Astrocyte (in vitro differentiated cells and primary cell): ENCODE results near the gene FOXK2. TPM values are rescaled to one million over a fixed set of nuclear protein-coding genes. Genes with fewer than 3 reads are reported as not detected.

ENCODE experiments used
- DNase-seq: peaks from one replicate; pipeline ENCODE4 v3.0.0-alpha.2; 2010; ENCODE audit warnings: low read depth
- FAIRE-seq: peaks from 2 replicates; lab custom pipeline; 2011; peaks lifted over from hg19 to GRCh38; lab: Jason Lieb, UNC
- H2AFZ ChIP-seq: 2 replicates; pipeline ENCODE4 v1.6.0; 2012; ENCODE audit warnings: low read depth, low read length, inconsistent platforms
- H3K27ac ChIP-seq: 2 replicates; pipeline ENCODE4 v1.5.1; 2011; ENCODE audit warnings: low read depth, low read length, inconsistent platforms
- H3K27me3 ChIP-seq: 2 replicates; pipeline ENCODE4 v1.6.0; 2011; ENCODE audit warnings: low read length, inconsistent platforms; ENCODE audit not compliant: insufficient read depth
- H3K36me3 ChIP-seq: 2 replicates; pipeline ENCODE4 v1.5.1; 2011; ENCODE audit warnings: low read length, inconsistent platforms; ENCODE audit not compliant: insufficient read depth
- H3K4me1 ChIP-seq: 2 replicates; pipeline ENCODE4 v1.5.1; 2011; ENCODE audit warnings: low read length, inconsistent platforms; ENCODE audit not compliant: insufficient read depth
- H3K4me2 ChIP-seq: 2 replicates; pipeline ENCODE4 v1.6.0; 2012; ENCODE audit warnings: low read length, inconsistent platforms
- H3K4me3 ChIP-seq: 2 replicates; pipeline ENCODE4 v1.5.1; 2011; ENCODE audit warnings: low read depth, mild to moderate bottlenecking, low read length, inconsistent platforms; ENCODE audit not compliant: insufficient read depth
- H3K79me2 ChIP-seq: 2 replicates; pipeline ENCODE4 v1.6.0; 2012; ENCODE audit warnings: mild to moderate bottlenecking, low read length, inconsistent platforms; ENCODE audit not compliant: insufficient read depth
- H3K9ac ChIP-seq: 2 replicates; pipeline ENCODE4 v1.6.0; 2012; ENCODE audit warnings: mild to moderate bottlenecking, low read length, inconsistent platforms
- H3K9me3 ChIP-seq: 2 replicates; pipeline ENCODE4 v1.5.1; 2012; ENCODE audit warnings: low read depth, mild to moderate bottlenecking, low read length, inconsistent platforms; ENCODE audit not compliant: insufficient read depth
- H4K20me1 ChIP-seq: 2 replicates; pipeline ENCODE4 v1.6.0; 2012; ENCODE audit warnings: low read length, inconsistent platforms; ENCODE audit not compliant: insufficient read depth
- H3K27ac Mint-ChIP-seq: one replicate; pipeline ENCODE4 v1.8.0; 2021; ENCODE audit warnings: mild to moderate bottlenecking, mixed read lengths; ENCODE audit not compliant: unreplicated experiment
- H3K27me3 Mint-ChIP-seq: one replicate; pipeline ENCODE4 v1.8.0; 2021; ENCODE audit warnings: low read depth, mixed read lengths; ENCODE audit not compliant: unreplicated experiment
- H3K36me3 Mint-ChIP-seq: one replicate; pipeline ENCODE4 v1.8.0; 2021; ENCODE audit warnings: low read depth, mixed read lengths; ENCODE audit not compliant: unreplicated experiment
- H3K4me1 Mint-ChIP-seq: one replicate; pipeline ENCODE4 v1.8.0; 2021; ENCODE audit warnings: low read depth, mixed read lengths; ENCODE audit not compliant: unreplicated experiment
- H3K4me3 Mint-ChIP-seq: one replicate; pipeline ENCODE4 v1.8.0; 2021; ENCODE audit warnings: mild to moderate bottlenecking, moderate library complexity, mixed read lengths; ENCODE audit not compliant: unreplicated experiment
- H3K9me3 Mint-ChIP-seq: one replicate; pipeline ENCODE4 v1.8.0; 2021; ENCODE audit warnings: mild to moderate bottlenecking, mixed read lengths; ENCODE audit not compliant: unreplicated experiment
- CTCF ChIP-seq: IDR thresholded peaks from 2 replicates; pipeline ENCODE4 v1.5.1; 2011; ENCODE audit warnings: low read depth, mild to moderate bottlenecking, inconsistent platforms, low read length, moderate library complexity; ENCODE audit not compliant: insufficient read depth
- EZH2 ChIP-seq: IDR thresholded peaks from 2 replicates; pipeline ENCODE4 v1.6.1; 2012; ENCODE audit warnings: mild to moderate bottlenecking, low read length, inconsistent platforms; ENCODE audit not compliant: insufficient read depth
- total RNA-seq: library from RNA; stranded (reverse); gene quantifications from 2 replicates; pipeline ENCODE4 v1.2.1, GENCODE V29; 2021

The FOXK2 gene
- total RNA-seq, 1 donor from 2014 or later = 68.0 TPM

- no peak for DNase-seq
- no peaks in the 10 kb centered on the region for H3K4me1 ChIP-seq
- no peak overlapping the region for H3K27ac ChIP-seq
- TF ChIP-seq CTCF (no peak), EZH2 (no peak)
- peaks cover 89% of the 10 kb centered on the region for H3K79me2 ChIP-seq
- no peak overlapping the region for H2AFZ ChIP-seq
- peaks cover 26% of the 10 kb centered on the region for H3K36me3 Mint-ChIP-seq
- H3K9ac ChIP-seq = no peak overlapping the region
- no peaks in the 10 kb centered on the region for H3K27me3 Mint-ChIP-seq
- no peak overlapping the region for H3K4me3 Mint-ChIP-seq
- no peaks in the 10 kb centered on the region for H3K27me3 ChIP-seq
- peaks cover 79% of the 10 kb centered on the region for H4K20me1 ChIP-seq
- no peaks in the 10 kb centered on the region for H3K9me3 Mint-ChIP-seq
- peaks cover 16% of the 10 kb centered on the region for H3K36me3 ChIP-seq
- no peaks in the 10 kb centered on the region for H3K4me1 Mint-ChIP-seq
- no peak overlapping the region for H3K4me2 ChIP-seq
- no peaks in the 10 kb centered on the region for H3K9me3 ChIP-seq
- H3K27ac Mint-ChIP-seq = no peak overlapping the region
- H3K4me3 ChIP-seq = no peak overlapping the region
- FAIRE-seq = no peak
Measured at GRCh38 chr17:82633343-82633742, 113.8 kb downstream of the FOXK2 start.

GRCh38 chr17:82636626-82637598 is 117.4 kb downstream of the FOXK2 start:
- Histone ChIP-seq H3K4me3 (no peak overlapping the region), H3K27ac (no peak overlapping the region), H3K9ac (no peak overlapping the region), H3K4me1 (peaks cover 2% of the 10 kb centered on the region), H3K27me3 (no peaks in the 10 kb centered on the region), H3K9me3 (no peaks in the 10 kb centered on the region), H4K20me1 (peaks cover 92% of the 10 kb centered on the region), H2AFZ (no peak overlapping the region), H3K4me2 (no peak overlapping the region), H3K36me3 (peaks cover 11% of the 10 kb centered on the region), H3K79me2 (peaks cover 95% of the 10 kb centered on the region)
- no peaks in the 10 kb centered on the region for H3K27me3 Mint-ChIP-seq
- no peak overlapping the region for H3K4me3 Mint-ChIP-seq
- H3K9me3 Mint-ChIP-seq = no peaks in the 10 kb centered on the region
- peak overlapping the region; percentile 1 for H3K27ac Mint-ChIP-seq
- no peak for TF ChIP-seq EZH2
- no peak for DNase-seq
- H3K4me1 Mint-ChIP-seq = no peaks in the 10 kb centered on the region
- FAIRE-seq = no peak
- peaks cover 19% of the 10 kb centered on the region for H3K36me3 Mint-ChIP-seq

GRCh38 chr17:82638183-82638773 is 118.7 kb downstream of the FOXK2 start:
- no peak overlapping the region for H3K27ac ChIP-seq
- no peaks in the 10 kb centered on the region for H3K9me3 Mint-ChIP-seq
- no peak overlapping the region for H3K9ac ChIP-seq
- H3K4me1 Mint-ChIP-seq = no peaks in the 10 kb centered on the region
- peak overlapping the region; percentile 15 for H3K4me2 ChIP-seq
- H3K4me1 ChIP-seq = peaks cover 2% of the 10 kb centered on the region
- H3K79me2 ChIP-seq = peaks cover 95% of the 10 kb centered on the region
- H3K9me3 ChIP-seq = no peaks in the 10 kb centered on the region
- TF ChIP-seq EZH2 = no peak
- TF ChIP-seq CTCF = no peak
- DNase-seq (peak; percentile 8), FAIRE-seq (no peak)
- peaks cover 17% of the 10 kb centered on the region for H3K36me3 ChIP-seq
- peaks cover 92% of the 10 kb centered on the region for H4K20me1 ChIP-seq
- no peak overlapping the region for H3K4me3 Mint-ChIP-seq
- H2AFZ ChIP-seq = no peak overlapping the region
- no peaks in the 10 kb centered on the region for H3K27me3 Mint-ChIP-seq
- H3K27me3 ChIP-seq = no peaks in the 10 kb centered on the region
- H3K4me3 ChIP-seq = no peak overlapping the region
- H3K36me3 Mint-ChIP-seq = peaks cover 18% of the 10 kb centered on the region
- no peak overlapping the region for H3K27ac Mint-ChIP-seq
